Measurements from ENCODE around the gene LIPC. TPM values are rescaled to one million over a fixed set of nuclear protein-coding genes. Genes with fewer than 3 reads are reported as not detected.

LIPC gene
- total and polyA plus RNA-seq, 10 of the 15 experiments (the other 5 are each of a cell fraction or from before 2014, with no cell fraction given) = 0.06 to 0.31 (median 0.16) TPM; not detected in 1

DNA sequence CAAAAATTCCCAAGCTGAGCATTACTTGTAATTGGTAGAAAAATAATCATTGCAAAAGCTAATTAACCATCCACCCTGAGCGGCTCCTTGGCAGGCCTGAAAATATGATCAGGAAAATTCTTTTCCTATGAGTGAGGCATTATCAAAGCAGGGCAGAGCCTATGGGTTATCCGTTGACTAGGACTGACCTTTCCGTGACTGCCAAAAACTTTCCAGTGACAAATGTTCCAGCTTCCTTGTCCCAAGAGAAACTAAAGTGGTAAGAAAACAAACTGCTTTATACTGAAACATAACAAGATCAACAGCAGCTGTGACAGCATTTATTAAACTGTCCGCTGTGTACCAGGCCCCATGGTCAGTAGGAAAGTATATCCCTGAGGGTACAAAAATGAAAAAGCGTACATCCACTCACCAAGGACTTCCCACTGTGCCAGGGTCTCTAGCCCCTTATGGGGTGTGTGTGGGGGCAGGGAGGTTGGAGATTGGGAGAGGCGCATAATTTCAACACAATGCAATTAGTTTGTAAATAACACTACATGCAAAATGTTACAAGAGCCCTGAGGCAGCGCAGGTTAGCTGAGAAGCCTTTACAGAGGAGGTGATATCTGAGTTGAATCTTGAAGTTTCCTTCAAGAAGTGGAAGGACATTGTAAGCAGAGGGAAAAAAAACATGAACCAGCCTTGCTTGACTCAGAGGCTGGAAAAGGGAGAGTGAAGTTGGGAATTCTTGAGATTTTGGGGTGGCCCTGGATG is 8.5 kb downstream of the LIPC start:
- FAIRE-seq (no peak), DNase-seq (ENCODE audit: low read depth, low spot score) (no peak), ATAC-seq (no peak)
- Histone ChIP-seq H3K27ac (ENCODE audit: control insufficient read depth, insufficient read depth) (no peak overlapping the region), H3K9me3 (replicated peaks; ENCODE audit: control insufficient read depth, insufficient read depth, low read length) (no peaks in the 10 kb centered on the region), H3K4me1 (ENCODE audit: control insufficient read depth, insufficient read depth, low read length) (no peaks in the 10 kb centered on the region), H3K9ac (ENCODE audit: control insufficient read depth, insufficient read depth, low read length) (no peak overlapping the region), H4K20me1 (ENCODE audit: control insufficient read depth, insufficient read depth) (no peaks in the 10 kb centered on the region), H3K4me3 (no peak overlapping the region), H3K4me2 (ENCODE audit: control insufficient read depth, insufficient read depth) (no peak overlapping the region), H3K36me3 (ENCODE audit: control insufficient read depth in 2 of 2, insufficient read depth in 2 of 2, low read length in 1 of 2) (no peaks in the 10 kb centered on the region), H3K27me3 (replicated peaks in 1 of 2; ENCODE audit: control insufficient read depth in 2 of 2, insufficient read depth in 2 of 2, low read length in 1 of 2) (no peaks in the 10 kb centered on the region), H2AFZ (ENCODE audit: control insufficient read depth, low read depth, low read length) (no peak overlapping the region), H3K79me2 (ENCODE audit: control insufficient read depth, insufficient read depth, low read length) (no peaks in the 10 kb centered on the region)
- intact Hi-C loops (cut with micrococcal nuclease; ENCODE audit: unreplicated experiment) (no loop called here), in situ Hi-C loops (cut with MboI) (no loop called here)
- ChIA-PET POLR2A (interaction anchor here (0.8 kb wide), 1 partner anchor 25 kb away, joined by 4 read pairs; no protein-coding TSS in a partner anchor), RAD21 (ENCODE audit: unreplicated experiment) (no interaction called here), CTCF (interaction anchor here (0.8 to 1.6 kb wide), 3 partner anchors 18 to 317 kb away, joined by 3 to 6 read pairs (median 5); no protein-coding TSS in a partner anchor), SMC1A (ENCODE audit: uncharacterized antibody, unreplicated experiment) (interaction anchor here (0.7 to 1.8 kb wide), 3 partner anchors 14 to 288 kb away, joined by 3 to 6 read pairs (median 4); no protein-coding TSS in a partner anchor)
- BruUV-seq (replicated peaks) = no TSS peak
- TF ChIP-seq SMC3 (IDR thresholded peaks at IDR 0.05; ENCODE audit: borderline replicate concordance, low read length) (no peak), STAT3 (IDR thresholded peaks at IDR 0.05; ENCODE audit: low read depth, low read length) (no peak), CHD1 (IDR thresholded peaks at IDR 0.05; ENCODE audit: low read depth, low read length) (no peak), RB1 (IDR thresholded peaks at IDR 0.05; ENCODE audit: borderline replicate concordance) (no peak), IKZF2 (IDR thresholded peaks at IDR 0.05) (no peak)
- TF ChIP-seq, protein P1, sequence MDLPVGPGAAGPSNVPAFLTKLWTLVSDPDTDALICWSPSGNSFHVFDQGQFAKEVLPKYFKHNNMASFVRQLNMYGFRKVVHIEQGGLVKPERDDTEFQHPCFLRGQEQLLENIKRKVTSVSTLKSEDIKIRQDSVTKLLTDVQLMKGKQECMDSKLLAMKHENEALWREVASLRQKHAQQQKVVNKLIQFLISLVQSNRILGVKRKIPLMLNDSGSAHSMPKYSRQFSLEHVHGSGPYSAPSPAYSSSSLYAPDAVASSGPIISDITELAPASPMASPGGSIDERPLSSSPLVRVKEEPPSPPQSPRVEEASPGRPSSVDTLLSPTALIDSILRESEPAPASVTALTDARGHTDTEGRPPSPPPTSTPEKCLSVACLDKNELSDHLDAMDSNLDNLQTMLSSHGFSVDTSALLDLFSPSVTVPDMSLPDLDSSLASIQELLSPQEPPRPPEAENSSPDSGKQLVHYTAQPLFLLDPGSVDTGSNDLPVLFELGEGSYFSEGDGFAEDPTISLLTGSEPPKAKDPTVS (IDR thresholded peaks at IDR 0.05; ENCODE audit: low read depth, low read length) = no peak
- TF ChIP-seq, protein P2, sequence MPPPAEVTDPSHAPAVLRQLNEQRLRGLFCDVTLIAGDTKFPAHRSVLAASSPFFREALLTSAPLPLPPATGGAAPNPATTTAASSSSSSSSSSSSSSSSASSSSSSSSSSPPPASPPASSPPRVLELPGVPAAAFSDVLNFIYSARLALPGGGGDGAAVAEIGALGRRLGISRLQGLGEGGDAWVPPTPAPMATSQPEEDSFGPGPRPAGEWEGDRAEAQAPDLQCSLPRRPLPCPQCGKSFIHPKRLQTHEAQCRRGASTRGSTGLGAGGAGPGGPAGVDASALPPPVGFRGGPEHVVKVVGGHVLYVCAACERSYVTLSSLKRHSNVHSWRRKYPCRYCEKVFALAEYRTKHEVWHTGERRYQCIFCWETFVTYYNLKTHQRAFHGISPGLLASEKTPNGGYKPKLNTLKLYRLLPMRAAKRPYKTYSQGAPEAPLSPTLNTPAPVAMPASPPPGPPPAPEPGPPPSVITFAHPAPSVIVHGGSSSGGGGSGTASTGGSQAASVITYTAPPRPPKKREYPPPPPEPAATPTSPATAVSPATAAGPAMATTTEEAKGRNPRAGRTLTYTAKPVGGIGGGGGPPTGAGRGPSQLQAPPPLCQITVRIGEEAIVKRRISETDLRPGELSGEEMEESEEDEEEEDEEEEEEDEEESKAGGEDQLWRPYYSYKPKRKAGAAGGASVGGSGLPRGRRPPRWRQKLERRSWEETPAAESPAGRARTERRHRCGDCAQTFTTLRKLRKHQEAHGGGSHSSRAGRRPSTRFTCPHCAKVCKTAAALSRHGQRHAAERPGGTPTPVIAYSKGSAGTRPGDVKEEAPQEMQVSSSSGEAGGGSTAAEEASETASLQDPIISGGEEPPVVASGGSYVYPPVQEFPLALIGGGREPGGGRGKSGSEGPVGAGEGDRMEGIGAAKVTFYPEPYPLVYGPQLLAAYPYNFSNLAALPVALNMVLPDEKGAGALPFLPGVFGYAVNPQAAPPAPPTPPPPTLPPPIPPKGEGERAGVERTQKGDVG (CRISPR knock-in tag; IDR thresholded peaks at IDR 0.05) = no peak
- WGBS (ENCODE audit: insufficient coverage, insufficient replicate concordance, low lambda C conversion rate, missing lambda C conversion rate) = 76% methylated on average over 7 of the region's 7 CpGs

Measured in GM12878 (cell line).